ENCODE data around the gene DNAJC28. TPM values are rescaled to one million over a fixed set of nuclear protein-coding genes. Genes with fewer than 3 reads are reported as not detected.

Gene DNAJC28
- polyA plus RNA-seq, 1 of the 3 experiments (the other 2 are of a cell fraction) = 0.58 TPM

GRCh38 chr21:33540711-33541104 lies 49.2 kb upstream of the DNAJC28 start:
- Histone ChIP-seq H3K9me2 (no peaks in the 10 kb centered on the region), H3K4me1 (ENCODE audit: control insufficient read depth in 1 of 2, insufficient read depth in 2 of 2, low read depth in 1 of 2, low read length in 1 of 2) (peaks cover 6% of the 10 kb centered on the region in 2 experiments; a peak in 2 of 4 replicates), H3K9me3 (no peaks in the 10 kb centered on the region), H3K79me2 (ENCODE audit: insufficient read depth) (peaks cover 84% of the 10 kb centered on the region), H3K27ac (ENCODE audit: low read depth in 2 of 2, low read length in 1 of 2) (peak overlapping the region in 1 of 2 experiments; percentile 99; a peak in 2 of 4 replicates), H3F3A (replicated peaks; ENCODE audit: insufficient read depth) (peaks cover 30% of the 10 kb centered on the region), H3K9ac (peak overlapping the region; percentile 97; the same call in 1 of the 2 replicates), H3K36me3 (replicated peaks in 1 of 2; ENCODE audit: control insufficient read depth in 1 of 2, insufficient read depth in 2 of 2, low read length in 1 of 2) (peaks cover 31 to 32% of the 10 kb centered on the region in 2 experiments), H2AFZ (ENCODE audit: low read depth) (peak overlapping the region; percentile 67; the same call in 1 of the 2 replicates), H3K4me2 (peak overlapping the region; percentile 98), H4K20me1 (ENCODE audit: insufficient read depth) (peaks cover 24% of the 10 kb centered on the region), H3K27me3 (ENCODE audit: insufficient read depth) (no peaks in the 10 kb centered on the region), H3K4me3 (ENCODE audit: low read depth in 2 of 2, low read length in 1 of 2) (peak overlapping the region; percentile 78; a peak in 3 of 4 replicates)
- ChIA-PET CTCF (no interaction called here), POLR2A (no interaction called here)
- TF ChIP-seq PBX3 (IDR thresholded peaks at IDR 0.05) = no peak
- TF ChIP-seq POLR2AphosphoS5 (IDR thresholded peaks at IDR 0.05; ENCODE audit: low read depth, low read length) = no peak
- no peak for TF ChIP-seq CTCF (IDR thresholded peaks at IDR 0.05)
- no peak for TF ChIP-seq TEAD4 (IDR thresholded peaks at IDR 0.05; ENCODE audit: borderline replicate concordance, insufficient read depth)
- TF ChIP-seq TAF1 (IDR thresholded peaks at IDR 0.05; ENCODE audit: borderline replicate concordance, low read depth, low read length) = no peak
- no peak for TF ChIP-seq EZH2phosphoT487 (IDR thresholded peaks at IDR 0.05; ENCODE audit: borderline replicate concordance, low read depth)
- 23% methylated on average over 3 of the region's 3 CpGs for WGBS (ENCODE audit: low lambda C conversion rate)
- DNase-seq = no peak

- peak overlapping the region in 1 of 2 experiments; percentile 99; a peak in 2 of 4 replicates for H3K27ac ChIP-seq (ENCODE audit: low read depth in 2 of 2, low read length in 1 of 2)
- CTCF ChIA-PET = no interaction called here
Observed at GRCh38 chr21:33539616-33540015, 48.1 kb upstream of the DNAJC28 start.

More at GRCh38 chr21:33539616-33540015, 48.1 kb upstream of the DNAJC28 start:
- POLR2A ChIA-PET = no interaction called here
- Histone ChIP-seq H4K20me1 (ENCODE audit: insufficient read depth) (peaks cover 13% of the 10 kb centered on the region), H3K36me3 (replicated peaks in 1 of 2; ENCODE audit: control insufficient read depth in 1 of 2, insufficient read depth in 2 of 2, low read length in 1 of 2) (peaks cover 41 to 42% of the 10 kb centered on the region in 2 experiments), H3K79me2 (ENCODE audit: insufficient read depth) (peaks cover 79% of the 10 kb centered on the region), H3F3A (replicated peaks; ENCODE audit: insufficient read depth) (peaks cover 30% of the 10 kb centered on the region), H3K9me3 (no peaks in the 10 kb centered on the region), H3K9me2 (no peaks in the 10 kb centered on the region), H3K4me2 (no peak overlapping the region), H3K4me3 (ENCODE audit: low read depth in 2 of 2, low read length in 1 of 2) (no peak overlapping the region), H3K9ac (no peak overlapping the region), H3K4me1 (ENCODE audit: control insufficient read depth in 1 of 2, insufficient read depth in 2 of 2, low read depth in 1 of 2, low read length in 1 of 2) (peaks cover 0 to 2% of the 10 kb centered on the region in 2 experiments; a peak in 1 of 4 replicates), H3K27me3 (ENCODE audit: insufficient read depth) (no peaks in the 10 kb centered on the region), H2AFZ (ENCODE audit: low read depth) (no peak overlapping the region)
- DNase-seq = no peak
- 74% methylated on average over 4 of the region's 4 CpGs for WGBS (ENCODE audit: low lambda C conversion rate)
- TF ChIP-seq FOXM1 (IDR thresholded peaks at IDR 0.05; ENCODE audit: low read depth) (no peak), REST (IDR thresholded peaks at IDR 0.05; ENCODE audit: low read depth, low read length) (no peak), TCF12 (IDR thresholded peaks at IDR 0.05) (no peak), GATA2 (CRISPR knock-in tag; IDR thresholded peaks at IDR 0.05) (no peak), NRF1 (IDR thresholded peaks at IDR 0.05; ENCODE audit: low read depth, low read length) (no peak), GABPA (IDR thresholded peaks at IDR 0.05; ENCODE audit: low read depth) (no peak), USF2 (IDR thresholded peaks at IDR 0.05; ENCODE audit: borderline replicate concordance, low read depth, low read length) (no peak), FOXJ3 (CRISPR knock-in tag; IDR thresholded peaks at IDR 0.05) (no peak), MXI1 (IDR thresholded peaks at IDR 0.05; ENCODE audit: low read depth, low read length) (no peak), TEAD4 (IDR thresholded peaks at IDR 0.05; ENCODE audit: borderline replicate concordance, insufficient read depth) (no peak), RFX5 (IDR thresholded peaks at IDR 0.05; ENCODE audit: low read length) (no peak), JUND (IDR thresholded peaks at IDR 0.05) (no peak), CHD2 (IDR thresholded peaks at IDR 0.05; ENCODE audit: low read length, partially characterized antibody) (no peak)

Data from SK-N-SH (cell line).